Thoracic aorta (tissue), 2 donors: ENCODE measurements around the gene ZNF407. TPM values are rescaled to one million over a fixed set of nuclear protein-coding genes. Genes with fewer than 3 reads are reported as not detected.

Experiments
- ATAC-seq: fragments of 150-250 bp; one replicate; pipeline ENCODE4 v1.8.0; 2017; ENCODE audit warnings: low read depth; ENCODE audit not compliant: insufficient number of reproducible peaks, low FRiP score
- DNase-seq: peaks from one replicate; pipeline ENCODE4 v3.0.0-alpha.2; 2020; ENCODE audit warnings: low spot score
- H3K27ac ChIP-seq, 2 donors: fragments of 200-600 bp; sonication (generic); 1 replicate in 1 of 2; 2 replicates in 1 of 2; pipeline ENCODE4 v1.5.1; 2016; ENCODE audit warnings: mild to moderate bottlenecking in 2 of 2, moderate library complexity in 2 of 2
- H3K27me3 ChIP-seq: fragments of 200-600 bp; sonication (generic); replicated peaks from 2 replicates; pipeline ENCODE4 v1.6.0; 2016; ENCODE audit warnings: mild to moderate bottlenecking; ENCODE audit not compliant: insufficient read depth
- H3K36me3 ChIP-seq: fragments of 200-600 bp; sonication (generic); one replicate; pipeline ENCODE4 v1.5.1; 2016
- H3K4me1 ChIP-seq, 2 donors: fragments of 200-600 bp; sonication (generic); 1 replicate in 1 of 2; 2 replicates in 1 of 2; pipeline versions ENCODE4 v1.5.1 to v1.6.0; 2016; ENCODE audit warnings: low read depth in 2 of 2, mild to moderate bottlenecking in 1 of 2; ENCODE audit not compliant: control insufficient read depth in 1 of 2
- H3K4me3 ChIP-seq: fragments of 200-600 bp; sonication (generic); 2 replicates; pipeline ENCODE4 v1.5.1; 2016; ENCODE audit warnings: mild to moderate bottlenecking
- H3K9me3 ChIP-seq: fragments of 200-600 bp; sonication (generic); 2 replicates; pipeline ENCODE4 v1.5.1; 2016
- total RNA-seq, 2 donors: library from RNA; depleted of rRNA; stranded (reverse); fragments of >200 nt; gene quantifications; one replicate each; pipeline versions ENCODE4 v1.1.0 to v1.2.3, GENCODE V29; 2016
- TF ChIP-seq, protein P1 (sequence below): fragments of 200-600 bp; sonication (generic); IDR thresholded peaks from one replicate; pipeline ENCODE4 v1.5.1; 2019; ENCODE audit warnings: antibody characterized with exemption

The ZNF407 gene
- total RNA-seq, 2 donors from 2014 or later: 18.7 to 26.7 TPM

- Histone ChIP-seq H3K27ac (no peak overlapping the region), H3K27me3 (no peaks in the 10 kb centered on the region), H3K4me3 (no peak overlapping the region), H3K4me1 (no peaks in the 10 kb centered on the region), H3K36me3 (no peaks in the 10 kb centered on the region), H3K9me3 (no peaks in the 10 kb centered on the region)
- TF ChIP-seq, protein P1, sequence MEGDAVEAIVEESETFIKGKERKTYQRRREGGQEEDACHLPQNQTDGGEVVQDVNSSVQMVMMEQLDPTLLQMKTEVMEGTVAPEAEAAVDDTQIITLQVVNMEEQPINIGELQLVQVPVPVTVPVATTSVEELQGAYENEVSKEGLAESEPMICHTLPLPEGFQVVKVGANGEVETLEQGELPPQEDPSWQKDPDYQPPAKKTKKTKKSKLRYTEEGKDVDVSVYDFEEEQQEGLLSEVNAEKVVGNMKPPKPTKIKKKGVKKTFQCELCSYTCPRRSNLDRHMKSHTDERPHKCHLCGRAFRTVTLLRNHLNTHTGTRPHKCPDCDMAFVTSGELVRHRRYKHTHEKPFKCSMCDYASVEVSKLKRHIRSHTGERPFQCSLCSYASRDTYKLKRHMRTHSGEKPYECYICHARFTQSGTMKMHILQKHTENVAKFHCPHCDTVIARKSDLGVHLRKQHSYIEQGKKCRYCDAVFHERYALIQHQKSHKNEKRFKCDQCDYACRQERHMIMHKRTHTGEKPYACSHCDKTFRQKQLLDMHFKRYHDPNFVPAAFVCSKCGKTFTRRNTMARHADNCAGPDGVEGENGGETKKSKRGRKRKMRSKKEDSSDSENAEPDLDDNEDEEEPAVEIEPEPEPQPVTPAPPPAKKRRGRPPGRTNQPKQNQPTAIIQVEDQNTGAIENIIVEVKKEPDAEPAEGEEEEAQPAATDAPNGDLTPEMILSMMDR: no peak
- ATAC-seq (no peak), DNase-seq (no peak)
Observed at GRCh38 chr18:74868461-74868860, 270.8 kb downstream of the ZNF407 start.

DNA sequence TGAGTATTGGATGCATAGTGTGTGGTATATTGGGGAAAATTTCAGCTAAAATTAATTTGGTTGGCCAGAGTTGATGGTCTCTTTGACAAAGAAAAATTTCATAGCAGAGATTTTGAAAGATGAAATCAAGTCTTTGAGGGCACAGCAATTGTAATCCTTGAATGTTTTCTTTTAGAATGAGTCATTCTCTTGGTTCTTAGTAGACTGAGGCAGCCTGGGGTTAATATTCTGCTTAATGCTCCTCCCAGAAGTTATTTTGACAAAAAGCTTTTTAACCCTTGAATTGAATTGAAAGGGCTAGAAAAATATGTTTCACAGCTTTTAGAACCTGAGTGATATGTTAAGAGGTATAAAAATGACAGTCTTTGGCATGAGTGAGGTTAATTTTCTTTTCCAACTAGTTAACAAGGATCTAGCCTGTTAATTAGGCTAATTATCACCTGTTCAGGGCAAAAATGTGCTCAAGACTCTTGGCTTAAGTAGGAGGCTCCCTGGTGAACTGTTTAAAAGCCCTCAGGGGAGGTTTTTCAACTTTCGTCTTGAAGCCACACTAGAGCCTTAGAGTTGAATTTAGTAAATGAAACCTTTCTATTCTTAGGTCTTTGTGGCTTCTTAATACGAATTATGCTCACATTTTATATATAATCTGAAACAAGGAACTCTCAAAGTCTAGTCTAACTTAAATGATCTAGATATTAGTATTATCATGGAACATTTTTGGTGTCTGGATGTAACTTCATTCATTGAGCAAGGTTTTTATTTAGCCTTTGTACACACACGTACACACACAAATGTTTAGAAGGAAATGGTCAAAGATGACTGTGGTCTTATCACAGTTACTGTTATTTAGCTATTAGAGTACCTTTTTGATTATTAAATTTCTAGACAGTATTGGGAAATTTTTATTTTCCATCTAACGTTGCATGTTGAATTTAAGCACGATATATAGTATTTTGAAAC, 272.5 kb downstream of the ZNF407 start:
- Histone ChIP-seq H3K36me3 (no peaks in the 10 kb centered on the region), H3K4me1 (no peaks in the 10 kb centered on the region), H3K9me3 (no peaks in the 10 kb centered on the region), H3K27me3 (no peaks in the 10 kb centered on the region), H3K27ac (no peak overlapping the region), H3K4me3 (no peak overlapping the region)
- ATAC-seq: no peak
- TF ChIP-seq, protein P1: no peak
- no peak for DNase-seq

GRCh38 chr18:74870950-74871349, 273.3 kb downstream of the ZNF407 start:
- ATAC-seq (no peak), DNase-seq (no peak)
- no peaks in the 10 kb centered on the region for H3K4me1 ChIP-seq
- H3K27me3 ChIP-seq: no peaks in the 10 kb centered on the region
- no peaks in the 10 kb centered on the region for H3K9me3 ChIP-seq
- no peak overlapping the region for H3K27ac ChIP-seq
- H3K4me3 ChIP-seq: no peak overlapping the region
- TF ChIP-seq, protein P1: no peak
- no peaks in the 10 kb centered on the region for H3K36me3 ChIP-seq

GRCh38 chr18:74873629-74874028, 276.0 kb downstream of the ZNF407 start:
- TF ChIP-seq, protein P1: no peak
- Histone ChIP-seq H3K4me1 (no peaks in the 10 kb centered on the region), H3K27me3 (no peaks in the 10 kb centered on the region), H3K4me3 (no peak overlapping the region), H3K9me3 (no peaks in the 10 kb centered on the region), H3K27ac (no peak overlapping the region), H3K36me3 (no peaks in the 10 kb centered on the region)
- no peak for ATAC-seq
- no peak for DNase-seq

DNA sequence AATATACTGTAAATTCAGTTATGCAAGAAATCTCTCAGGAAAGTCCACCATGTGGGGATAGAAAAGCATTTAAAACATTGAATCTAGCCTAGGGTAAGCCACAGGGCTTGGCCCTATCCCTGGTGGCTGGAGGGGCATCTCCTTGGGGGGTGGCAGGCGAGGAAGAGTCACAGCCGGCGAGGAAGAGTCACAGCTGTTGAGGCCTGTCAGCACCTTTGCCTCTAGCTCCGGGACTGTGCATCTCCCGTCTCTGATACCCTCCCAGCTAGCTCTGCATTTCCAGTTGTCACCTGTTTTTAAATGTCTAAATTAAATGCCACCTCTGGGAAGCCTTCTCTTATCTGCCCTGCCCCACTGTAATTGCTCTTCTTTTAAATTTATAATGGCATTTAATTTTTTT, 276.7 kb downstream of the ZNF407 start:
- TF ChIP-seq, protein P1: no peak
- Histone ChIP-seq H3K27me3 (no peaks in the 10 kb centered on the region), H3K36me3 (no peaks in the 10 kb centered on the region), H3K9me3 (no peaks in the 10 kb centered on the region), H3K4me3 (no peak overlapping the region), H3K4me1 (no peaks in the 10 kb centered on the region), H3K27ac (no peak overlapping the region)
- no peak for ATAC-seq
- DNase-seq: no peak
